ENCODE data around the gene MOXD1. TPM values are rescaled to one million over a fixed set of nuclear protein-coding genes. Genes with fewer than 3 reads are reported as not detected.

MOXD1 gene
- total RNA-seq, 4 donors from 2014 or later = 1.5 to 12.4 (median 3.5) TPM

GRCh38 chr6:132423839-132424238, 22.6 kb upstream of the MOXD1 start:
- TF ChIP-seq, protein P1, sequence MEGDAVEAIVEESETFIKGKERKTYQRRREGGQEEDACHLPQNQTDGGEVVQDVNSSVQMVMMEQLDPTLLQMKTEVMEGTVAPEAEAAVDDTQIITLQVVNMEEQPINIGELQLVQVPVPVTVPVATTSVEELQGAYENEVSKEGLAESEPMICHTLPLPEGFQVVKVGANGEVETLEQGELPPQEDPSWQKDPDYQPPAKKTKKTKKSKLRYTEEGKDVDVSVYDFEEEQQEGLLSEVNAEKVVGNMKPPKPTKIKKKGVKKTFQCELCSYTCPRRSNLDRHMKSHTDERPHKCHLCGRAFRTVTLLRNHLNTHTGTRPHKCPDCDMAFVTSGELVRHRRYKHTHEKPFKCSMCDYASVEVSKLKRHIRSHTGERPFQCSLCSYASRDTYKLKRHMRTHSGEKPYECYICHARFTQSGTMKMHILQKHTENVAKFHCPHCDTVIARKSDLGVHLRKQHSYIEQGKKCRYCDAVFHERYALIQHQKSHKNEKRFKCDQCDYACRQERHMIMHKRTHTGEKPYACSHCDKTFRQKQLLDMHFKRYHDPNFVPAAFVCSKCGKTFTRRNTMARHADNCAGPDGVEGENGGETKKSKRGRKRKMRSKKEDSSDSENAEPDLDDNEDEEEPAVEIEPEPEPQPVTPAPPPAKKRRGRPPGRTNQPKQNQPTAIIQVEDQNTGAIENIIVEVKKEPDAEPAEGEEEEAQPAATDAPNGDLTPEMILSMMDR (IDR thresholded peaks at IDR 0.05; ENCODE audit: low read depth) = no peak

GRCh38 chr6:132418235-132418965, 17.1 kb upstream of the MOXD1 start:
- TF ChIP-seq, protein P1 (IDR thresholded peaks at IDR 0.05; ENCODE audit: low read depth) = no peak

DNA sequence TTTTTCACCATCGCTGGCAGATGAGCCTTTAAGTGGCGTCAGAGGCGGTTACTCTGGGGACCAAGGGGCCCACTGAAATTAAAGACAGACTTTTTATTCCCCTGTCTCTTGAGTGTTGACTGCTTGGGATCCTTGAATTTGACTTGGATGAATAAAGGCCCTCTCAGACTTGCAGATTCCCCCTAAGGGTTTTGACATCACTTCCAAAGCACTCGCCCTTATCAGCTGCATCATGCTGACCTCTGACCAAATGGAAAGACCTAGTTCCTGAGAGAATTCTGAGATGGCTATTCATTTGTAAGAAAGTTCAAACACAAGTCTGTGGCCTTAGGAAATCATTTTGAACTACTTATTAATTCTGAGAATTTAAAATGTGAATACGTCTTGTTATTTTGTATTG, 13.5 kb upstream of the MOXD1 start:
- TF ChIP-seq, protein P1 (IDR thresholded peaks at IDR 0.05; ENCODE audit: low read depth) = no peak

DNA sequence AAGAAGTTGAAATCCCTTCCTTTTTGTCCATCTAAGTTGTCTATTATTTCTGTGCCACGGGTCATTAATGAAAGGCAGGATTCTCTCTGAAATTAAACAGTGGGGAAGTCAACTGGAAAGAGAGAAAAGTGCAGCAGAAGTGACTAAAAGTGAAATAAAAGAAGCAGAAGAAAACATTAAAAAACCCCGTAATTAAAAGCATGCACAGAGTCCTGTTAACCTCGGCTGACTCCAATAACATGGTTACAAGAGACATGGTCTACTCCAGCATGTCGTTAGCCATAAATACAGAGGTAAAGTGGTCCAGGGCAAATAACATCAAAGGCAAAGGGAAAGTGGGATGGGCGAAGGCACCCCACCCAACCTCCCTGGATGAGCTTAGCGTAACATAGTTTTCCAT, 13.0 kb upstream of the MOXD1 start:
- TF ChIP-seq, protein P1 (IDR thresholded peaks at IDR 0.05; ENCODE audit: low read depth) = no peak

- TF ChIP-seq, protein P1 (IDR thresholded peaks at IDR 0.05; ENCODE audit: low read depth) = no peak
Observed at GRCh38 chr6:132413499-132413802, 12.2 kb upstream of the MOXD1 start.

- TF ChIP-seq, protein P1 (IDR thresholded peaks at IDR 0.05; ENCODE audit: low read depth) = no peak
Observed at GRCh38 chr6:132412656-132413498, 11.6 kb upstream of the MOXD1 start.

DNA sequence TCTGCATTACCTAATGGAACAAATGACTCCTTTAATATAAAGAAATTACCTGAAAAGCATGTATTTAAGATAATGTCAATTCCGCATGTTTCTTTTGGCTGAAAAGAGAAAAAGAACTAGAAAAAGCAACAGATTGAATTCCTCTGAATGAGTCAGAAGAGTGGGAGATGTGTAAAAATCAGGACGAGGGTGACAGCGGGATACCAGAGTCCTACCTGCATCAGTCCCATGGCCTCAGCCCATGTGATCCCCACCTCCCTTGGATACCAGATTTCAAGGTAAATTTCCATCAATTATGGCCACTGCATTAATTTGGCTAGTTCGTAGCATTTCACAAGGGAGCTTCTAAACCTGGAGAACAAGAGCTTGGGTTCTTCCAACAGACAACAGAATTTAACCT, 10.0 kb upstream of the MOXD1 start:
- TF ChIP-seq, protein P1 (IDR thresholded peaks at IDR 0.05; ENCODE audit: low read depth) = no peak

All from subcutaneous adipose tissue (tissue), 4 donors.